ENCODE measurements around the gene MINPP1. TPM values are rescaled to one million over a fixed set of nuclear protein-coding genes. Genes with fewer than 3 reads are reported as not detected.

MINPP1 gene
- total RNA-seq, 2 experiments from 2014 or later: 3.6 to 8.4 TPM

DNA sequence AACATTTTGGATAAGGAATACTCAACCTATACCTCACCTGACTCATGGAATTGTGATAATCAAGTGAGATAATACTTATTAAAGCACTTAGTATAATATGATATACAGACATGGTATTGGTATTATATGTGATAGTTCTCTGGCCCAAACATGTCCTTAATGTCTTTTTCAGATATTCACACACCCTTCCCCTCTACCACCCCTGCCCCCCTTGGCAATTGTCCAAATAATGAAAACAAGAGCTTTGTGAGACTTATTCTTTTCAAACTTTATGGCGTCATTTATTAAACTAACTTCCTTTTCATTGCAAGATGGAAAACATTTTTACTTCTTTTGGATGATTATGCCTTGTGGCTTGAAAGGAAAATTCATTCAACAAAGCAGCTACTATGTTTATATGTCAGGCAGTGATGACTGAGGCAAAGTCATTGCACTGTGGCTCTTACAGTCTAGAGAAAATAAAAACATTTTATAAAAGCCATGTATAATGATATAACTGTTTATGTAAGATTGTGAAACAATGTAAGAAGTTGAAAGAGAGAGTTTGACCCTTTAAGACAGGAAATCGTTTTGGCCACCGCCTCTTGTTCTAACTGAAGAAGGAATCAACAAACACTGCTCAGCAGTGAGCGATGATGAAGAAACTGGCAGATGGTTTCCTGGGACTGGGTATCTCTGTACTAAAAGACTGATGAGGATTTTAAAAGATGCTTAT lies 27.4 kb downstream of the MINPP1 start:
- CTCF ChIA-PET (ENCODE audit: unreplicated experiment): no interaction called here
- H3K27ac ChIP-seq (ENCODE audit: low read depth, low read length, poor library complexity, severe bottlenecking): no peak overlapping the region
- no peaks in the 10 kb centered on the region for H3K79me2 ChIP-seq (ENCODE audit: insufficient read depth, low read depth, low read length)
- H3K4me3 ChIP-seq (ENCODE audit: low read depth, low read length, poor library complexity, severe bottlenecking): no peak overlapping the region
- POLR2A ChIA-PET: interaction anchor here (0.7 to 1.0 kb wide), 3 partner anchors 9 to 1868 kb away, joined by 3 read pairs; partner anchors contain the start of gene MINPP1
- no peak for DNase-seq (ENCODE audit: low spot score)
- no peak overlapping the region for H3K4me2 ChIP-seq (ENCODE audit: low read length)
- H4K20me1 ChIP-seq (ENCODE audit: insufficient read depth, low read length): no peaks in the 10 kb centered on the region
- no peak for TF ChIP-seq EZH2phosphoT487 (IDR thresholded peaks at IDR 0.05; ENCODE audit: borderline replicate concordance, low read depth, low read length)
- TF ChIP-seq CTCF (conservative IDR thresholded peaks at IDR 0.05; ENCODE audit: low read length): no peak
- BruUV-seq (replicated peaks): no TSS peak
- H2AFZ ChIP-seq (ENCODE audit: low read length): no peak overlapping the region
- no peaks in the 10 kb centered on the region for H3K9me2 ChIP-seq (ENCODE audit: insufficient read depth, low read length)
- H3K4me1 ChIP-seq (ENCODE audit: insufficient read depth, low read length, poor library complexity, severe bottlenecking): no peaks in the 10 kb centered on the region
- intact Hi-C loops (cut with micrococcal nuclease; ENCODE audit: unreplicated experiment): loop anchor here (10.0 kb wide), 1 partner anchor 123 kb away; the partner anchor contains the start of gene PAPSS2
- no peaks in the 10 kb centered on the region for H3K36me3 ChIP-seq (ENCODE audit: insufficient read depth, low read length)
- H3K9me3 ChIP-seq (ENCODE audit: low read length): no peaks in the 10 kb centered on the region

DNA sequence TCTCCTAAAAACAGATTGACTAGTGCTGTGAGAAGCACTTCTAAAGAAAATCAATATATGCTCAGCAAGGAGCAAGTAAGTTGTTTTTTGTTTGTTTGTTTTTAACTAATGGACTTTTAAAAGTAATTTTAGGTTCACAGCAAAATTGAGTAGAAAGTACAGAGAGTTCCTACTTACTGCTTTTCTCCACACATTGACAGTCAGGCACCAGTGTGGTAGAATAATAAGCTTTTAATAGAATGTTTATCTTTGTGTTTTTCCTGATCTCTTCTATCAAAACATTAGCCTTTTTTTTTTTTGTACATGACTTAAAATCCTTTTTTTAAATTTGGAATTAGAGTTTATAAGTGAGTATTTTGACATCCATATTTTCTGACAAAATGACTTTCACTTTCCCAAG lies 28.0 kb downstream of the MINPP1 start:
- H3K9me2 ChIP-seq (ENCODE audit: insufficient read depth, low read length): no peaks in the 10 kb centered on the region
- TF ChIP-seq CTCF (conservative IDR thresholded peaks at IDR 0.05; ENCODE audit: low read length): no peak
- TF ChIP-seq EZH2phosphoT487 (IDR thresholded peaks at IDR 0.05; ENCODE audit: borderline replicate concordance, low read depth, low read length): no peak
- H3K9me3 ChIP-seq (ENCODE audit: low read length): no peaks in the 10 kb centered on the region
- H3K36me3 ChIP-seq (ENCODE audit: insufficient read depth, low read length): no peaks in the 10 kb centered on the region
- no peak overlapping the region for H3K4me3 ChIP-seq (ENCODE audit: low read depth, low read length, poor library complexity, severe bottlenecking)
- no peak overlapping the region for H2AFZ ChIP-seq (ENCODE audit: low read length)
- ChIA-PET CTCF (ENCODE audit: unreplicated experiment) (no interaction called here), POLR2A (interaction anchor here (0.7 kb wide), 1 partner anchor 1868 kb away, joined by 3 read pairs; no protein-coding TSS in a partner anchor)
- no peaks in the 10 kb centered on the region for H4K20me1 ChIP-seq (ENCODE audit: insufficient read depth, low read length)
- no peak for DNase-seq (ENCODE audit: low spot score)
- H3K27ac ChIP-seq (ENCODE audit: low read depth, low read length, poor library complexity, severe bottlenecking): no peak overlapping the region
- intact Hi-C loops (cut with micrococcal nuclease; ENCODE audit: unreplicated experiment): loop anchor here (1.0 to 10.0 kb wide), 2 partner anchors 122 to 203 kb away; partner anchors contain the start of gene PAPSS2
- no peaks in the 10 kb centered on the region for H3K4me1 ChIP-seq (ENCODE audit: insufficient read depth, low read length, poor library complexity, severe bottlenecking)
- no peaks in the 10 kb centered on the region for H3K79me2 ChIP-seq (ENCODE audit: insufficient read depth, low read depth, low read length)
- no TSS peak for BruUV-seq (replicated peaks)
- no peak overlapping the region for H3K4me2 ChIP-seq (ENCODE audit: low read length)

Measured in OCI-LY7 (cell line).